ENCODE data around the gene OR2F2.

OR2F2 gene

DNA sequence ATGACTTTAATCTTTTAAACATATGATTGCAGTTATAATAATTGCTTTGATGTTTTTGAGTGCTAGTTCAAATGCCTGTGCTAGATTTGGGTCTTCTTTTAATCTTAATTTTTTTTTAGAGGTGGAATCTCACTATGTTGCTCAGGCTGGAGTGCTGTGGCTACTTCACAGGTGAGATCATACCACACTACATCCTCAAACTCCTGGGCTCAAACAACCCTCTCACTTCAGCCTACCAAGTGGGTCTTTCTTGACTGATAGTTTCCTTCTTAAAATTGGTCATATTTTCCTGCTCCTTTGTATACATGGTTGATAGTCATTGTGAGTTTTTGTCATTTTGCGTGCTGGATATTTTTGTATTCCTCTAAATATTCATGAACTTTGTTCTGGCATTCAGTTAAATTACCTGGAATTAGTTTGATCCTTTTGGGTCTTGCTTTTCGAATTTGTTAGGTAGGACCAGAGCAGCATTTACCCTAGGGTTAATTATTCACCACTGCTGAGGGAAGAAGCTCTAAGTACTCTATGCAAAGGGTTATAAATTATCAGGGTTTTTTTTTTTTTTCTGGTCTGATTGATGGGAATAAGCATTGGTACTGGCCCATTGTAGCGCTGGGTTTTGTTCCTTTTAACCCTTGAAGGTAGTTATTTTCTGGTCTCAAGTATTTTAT is 21.0 kb upstream of the OR2F2 start:
- DNase-seq (ENCODE audit: low read depth in 4 of 4, low spot score in 1 of 4) = no peak

DNA sequence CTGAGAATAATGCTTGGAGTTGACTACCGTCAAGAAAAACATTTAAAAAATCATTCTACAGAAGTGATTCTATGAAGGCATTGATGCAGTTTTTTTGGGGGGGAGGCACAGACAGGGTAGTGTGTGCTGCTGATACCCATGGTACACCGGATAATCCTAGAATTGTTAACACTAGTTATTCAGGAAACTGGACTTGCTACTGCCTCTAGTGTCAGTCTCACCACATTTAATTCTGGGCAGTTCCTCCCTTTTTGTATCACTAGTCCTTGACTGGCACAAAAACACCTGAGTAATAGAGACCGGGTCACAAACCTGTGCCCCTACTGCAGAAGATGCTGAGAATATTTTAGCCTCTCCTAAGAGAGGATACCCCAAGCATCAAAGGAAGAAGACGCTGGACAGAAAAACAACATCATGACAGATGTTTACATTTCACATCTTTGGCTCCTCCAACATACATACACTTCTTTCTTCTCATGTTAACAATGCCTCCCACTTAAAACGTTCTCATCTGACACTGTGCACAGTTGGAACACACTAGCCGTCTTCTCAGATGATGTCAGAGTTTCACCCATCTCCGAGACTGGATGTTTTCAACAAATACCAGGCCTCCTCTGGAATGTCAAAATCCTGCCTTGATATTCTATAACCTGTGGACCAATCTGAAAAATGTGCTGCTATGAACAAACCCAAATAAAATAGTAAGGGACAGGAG is 19.9 kb upstream of the OR2F2 start:
- DNase-seq (ENCODE audit: low read depth in 4 of 4, low spot score in 1 of 4) = no peak

DNA sequence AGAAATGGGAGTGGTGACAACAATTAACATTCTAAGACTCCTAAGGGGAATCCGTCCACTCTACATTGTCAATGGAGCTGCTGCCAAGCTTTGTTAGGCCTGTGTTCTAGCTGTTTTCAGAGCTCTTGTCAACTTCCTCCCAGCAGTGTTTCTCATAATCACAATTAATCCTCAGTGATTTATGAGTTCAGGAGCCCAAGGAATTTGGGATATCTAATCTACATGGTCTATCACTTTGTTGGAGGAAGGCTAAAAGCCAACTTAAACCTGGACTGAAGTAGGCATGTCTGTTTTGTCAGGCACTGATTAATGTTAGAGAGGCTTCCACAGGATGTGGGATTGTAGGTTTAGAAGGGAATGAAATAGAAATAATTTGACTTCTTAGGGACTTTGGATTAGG is 10.2 kb upstream of the OR2F2 start:
- DNase-seq (ENCODE audit: low read depth in 4 of 4, low spot score in 1 of 4) = no peak

DNA sequence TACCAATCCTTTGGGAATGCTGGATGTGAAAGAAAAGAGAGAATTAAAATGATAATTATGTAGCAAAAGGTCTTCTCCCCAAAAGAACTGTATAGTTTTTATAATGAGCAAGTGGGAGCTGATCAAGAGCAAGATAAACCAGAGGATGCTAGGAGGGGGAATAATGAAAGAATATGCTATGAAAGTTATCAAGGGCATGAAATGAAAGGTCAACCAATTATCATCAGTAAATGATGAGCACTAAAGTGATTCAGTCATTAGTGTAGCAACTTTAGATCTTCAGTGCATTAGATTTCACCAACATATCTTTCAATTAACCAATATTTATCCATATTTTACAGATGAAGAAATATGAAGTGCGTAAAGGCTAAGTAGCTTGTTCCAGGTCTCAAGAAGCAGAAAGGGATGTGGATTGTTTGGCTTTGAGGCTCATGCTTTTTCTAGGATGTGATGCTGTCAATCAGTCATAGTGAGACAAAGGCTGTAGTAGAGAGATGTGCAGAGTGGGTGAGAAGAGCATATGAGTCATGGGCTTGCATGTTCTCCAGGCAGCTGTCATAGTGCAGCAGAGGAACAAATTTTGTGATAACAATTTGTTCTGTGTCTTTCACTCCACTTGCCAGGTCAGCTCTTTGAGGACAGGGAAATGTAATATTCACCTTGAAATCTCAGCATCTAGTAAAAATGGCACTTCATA is 5.7 kb upstream of the OR2F2 start:
- no peak for DNase-seq (ENCODE audit: low read depth in 4 of 4, low spot score in 1 of 4)

DNA sequence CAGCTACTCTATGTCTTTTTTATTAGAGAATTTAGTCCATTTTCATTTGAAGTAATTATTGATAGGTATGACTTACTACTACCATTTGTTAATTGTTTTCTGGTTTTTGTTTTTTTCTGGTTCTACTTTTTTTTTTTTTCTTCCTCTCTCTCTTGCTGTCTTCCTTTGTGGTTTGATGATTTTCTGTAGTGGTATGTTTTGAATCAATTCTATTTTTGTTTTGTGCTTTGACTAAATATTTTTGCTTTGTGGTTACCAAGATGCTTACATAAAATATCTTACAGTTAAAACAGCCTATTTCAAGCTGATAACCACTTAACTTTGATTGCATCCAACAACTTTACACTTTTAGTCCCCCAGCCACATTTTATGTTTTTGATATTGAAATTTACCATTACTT is 3.3 kb upstream of the OR2F2 start:
- DNase-seq (ENCODE audit: low read depth in 4 of 4, low spot score in 1 of 4) = no peak

DNA sequence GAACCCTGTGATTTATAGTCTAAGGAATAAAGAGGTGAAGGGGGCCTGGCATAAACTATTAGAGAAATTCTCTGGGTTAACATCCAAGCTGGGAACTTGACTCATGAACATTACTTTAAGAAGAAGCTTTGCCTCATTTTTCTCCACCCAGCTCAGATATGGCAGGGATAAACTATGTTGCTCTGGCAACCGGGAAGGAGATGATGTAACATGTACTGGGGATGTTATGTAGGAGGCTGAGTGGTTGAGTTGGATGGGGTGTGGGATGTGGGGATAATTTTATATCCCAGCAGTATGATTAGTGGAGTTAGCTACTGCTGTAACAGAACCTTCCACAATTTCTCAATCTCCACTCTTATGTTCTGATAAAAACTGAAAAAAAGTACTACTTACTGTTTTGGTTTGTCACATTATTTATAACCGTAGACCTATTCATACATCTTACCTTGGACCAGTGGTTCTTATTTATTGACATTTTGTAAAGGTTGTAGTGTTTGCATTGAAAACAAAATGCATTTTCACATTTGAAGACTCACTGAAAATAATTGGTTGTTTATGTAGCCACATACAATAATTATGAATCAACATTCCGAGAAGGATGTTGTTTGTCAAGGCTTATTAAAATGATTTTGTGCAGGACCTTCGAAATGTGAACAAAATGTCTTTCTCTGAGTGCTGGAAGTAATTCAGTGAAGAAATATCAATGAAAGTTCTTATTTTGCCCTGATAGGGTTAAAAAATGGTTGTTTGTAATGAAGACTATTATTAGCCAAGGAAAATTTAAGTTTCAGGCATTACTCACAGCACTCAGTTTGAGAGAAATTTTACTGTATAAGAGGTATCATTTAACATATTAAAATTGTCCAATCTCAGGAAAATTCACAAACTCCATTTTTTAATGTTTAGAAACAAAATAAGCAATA is 1.3 kb downstream of the OR2F2 start:
- DNase-seq (ENCODE audit: low read depth in 4 of 4, low spot score in 1 of 4) = no peak

DNA sequence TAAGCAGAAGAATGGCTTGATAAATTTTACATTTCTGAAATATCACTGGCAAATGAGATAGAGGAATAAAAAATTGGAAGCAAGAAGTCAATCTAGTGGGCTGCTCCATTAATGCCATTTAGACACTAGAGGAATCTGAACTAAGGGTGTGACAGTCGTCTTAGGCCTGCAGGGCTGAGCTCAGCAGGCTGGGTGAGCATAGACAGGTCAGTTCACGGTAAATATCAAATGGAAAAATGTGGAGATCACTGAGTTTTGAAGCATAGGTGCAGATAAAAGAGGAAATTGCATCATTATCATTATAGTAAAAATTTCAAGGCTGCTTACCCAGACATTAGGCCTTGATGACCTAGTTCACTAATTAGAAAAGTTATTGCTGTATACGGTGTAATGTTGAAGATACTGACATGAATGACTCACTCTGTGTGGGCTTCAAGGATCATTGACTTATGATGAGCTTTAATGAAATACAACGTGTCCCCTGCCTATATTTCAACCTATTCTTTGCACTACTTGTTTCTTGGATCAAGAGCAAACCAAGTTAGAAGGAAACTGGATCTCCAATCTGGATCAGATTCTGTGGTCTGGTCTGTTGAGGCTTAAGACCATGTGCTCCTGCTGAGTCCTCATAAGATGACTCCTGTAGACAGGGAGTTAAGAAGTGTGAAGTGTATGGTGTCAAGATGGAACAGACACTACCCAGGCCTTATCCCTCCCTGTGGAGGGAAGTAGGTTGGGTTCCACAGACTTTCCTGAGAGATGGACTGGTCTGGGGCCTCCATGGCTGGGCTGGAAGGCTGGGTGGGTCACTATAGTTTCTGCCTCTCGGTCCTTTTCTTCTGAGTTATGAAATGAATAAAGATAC is 3.6 kb downstream of the OR2F2 start:
- DNase-seq (ENCODE audit: low read depth in 4 of 4, low spot score in 1 of 4) = no peak

DNA sequence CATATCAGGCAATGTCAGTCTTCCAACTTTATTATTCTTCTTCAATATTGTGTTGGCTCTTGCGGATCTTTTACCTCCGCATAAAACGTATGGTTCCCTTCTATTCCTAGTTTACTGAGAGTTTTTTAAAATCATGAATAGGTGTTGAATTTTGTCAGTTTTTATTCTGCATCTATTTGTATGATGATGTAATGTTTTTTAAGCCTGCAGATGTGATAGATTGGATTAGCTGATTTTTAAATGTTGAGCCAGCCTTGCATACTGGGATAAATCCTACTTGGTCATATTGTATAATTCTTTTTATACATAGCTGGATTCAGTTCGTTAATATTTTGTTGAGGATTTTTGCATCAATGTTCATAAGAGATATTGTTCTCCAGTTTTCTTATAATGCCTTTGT is 10.4 kb downstream of the OR2F2 start:
- no peak for DNase-seq (ENCODE audit: low read depth in 4 of 4, low spot score in 1 of 4)

DNA sequence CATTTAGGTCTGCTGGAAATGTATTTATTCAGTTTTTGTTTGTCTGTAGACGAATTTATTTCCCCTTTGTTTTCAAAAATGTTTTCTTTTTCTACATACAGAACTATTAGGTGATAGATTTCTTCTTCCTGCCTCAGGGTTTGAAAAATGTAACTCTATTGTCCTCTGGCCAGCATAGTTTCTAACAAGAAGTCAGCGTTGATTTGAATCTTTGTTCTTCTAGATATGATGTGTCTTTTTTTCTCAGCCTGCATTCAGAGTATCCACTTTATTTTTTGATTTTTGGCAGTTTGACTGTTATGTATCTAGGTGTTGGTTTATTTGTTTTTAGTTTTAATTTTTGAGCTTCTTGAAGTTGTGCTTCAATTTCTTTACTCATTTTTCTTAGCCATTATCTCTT is 12.1 kb downstream of the OR2F2 start:
- DNase-seq (ENCODE audit: low read depth in 4 of 4, low spot score in 1 of 4) = no peak

DNA sequence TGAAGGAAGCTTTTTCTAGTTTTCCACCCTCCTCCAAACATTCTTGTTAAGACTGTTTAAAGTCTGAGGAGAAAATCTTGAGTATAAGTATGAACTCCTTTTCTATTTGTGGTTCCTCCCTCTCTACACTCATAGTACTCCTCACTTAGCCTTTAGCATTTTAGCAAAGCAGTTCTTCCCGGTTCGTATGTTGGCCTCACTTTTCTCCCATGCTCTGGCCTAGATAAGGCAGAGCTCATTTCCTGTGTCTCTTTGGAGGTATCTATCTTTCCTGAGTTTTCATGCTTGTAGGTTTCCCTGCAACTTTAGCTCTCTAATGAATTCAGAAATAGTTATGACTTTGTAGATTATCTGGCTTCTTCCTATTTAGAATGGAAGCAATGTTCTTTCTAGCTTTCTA is 13.7 kb downstream of the OR2F2 start:
- no peak for DNase-seq (ENCODE audit: low read depth in 4 of 4, low spot score in 1 of 4)

DNA sequence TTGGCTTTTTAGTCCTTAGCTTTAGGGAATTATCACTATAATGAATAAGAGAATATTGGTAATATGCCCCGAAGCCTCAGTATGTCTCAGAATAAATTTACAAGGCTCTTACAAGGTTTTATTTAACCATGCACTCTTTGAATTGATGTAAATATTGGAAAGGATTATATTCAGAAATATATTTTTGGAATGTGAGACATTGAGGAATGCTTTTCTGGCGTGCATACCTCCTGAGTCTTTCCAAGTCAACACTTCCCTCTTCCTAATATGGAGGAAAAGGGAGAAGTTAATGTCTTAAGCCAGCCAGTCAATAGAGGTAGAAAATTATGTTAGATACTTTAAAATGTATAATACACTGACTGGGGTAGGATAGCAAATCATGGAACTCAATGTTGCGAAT is 18.4 kb downstream of the OR2F2 start:
- no peak for DNase-seq (ENCODE audit: low read depth in 4 of 4, low spot score in 1 of 4)

DNA sequence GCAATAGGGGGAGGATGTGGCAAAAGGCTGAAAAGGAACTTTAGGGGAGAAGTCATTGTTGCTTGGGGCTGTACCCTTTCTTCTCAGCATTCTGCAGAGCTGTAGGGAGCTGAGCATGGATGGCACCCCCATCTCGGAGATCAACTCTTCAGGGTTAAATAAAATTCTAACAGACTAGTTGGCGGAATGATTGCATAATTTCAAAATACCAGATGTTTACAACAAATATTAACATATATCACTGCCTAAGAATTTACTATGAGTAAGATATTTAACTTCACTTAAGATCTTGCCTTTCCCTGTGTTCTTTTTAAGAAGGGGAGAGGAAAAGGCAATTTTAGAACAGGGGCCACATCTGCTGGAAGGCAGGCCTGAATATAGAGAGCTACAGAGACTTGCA is 19.1 kb downstream of the OR2F2 start:
- DNase-seq (ENCODE audit: low read depth in 4 of 4, low spot score in 1 of 4) = no peak

DNA sequence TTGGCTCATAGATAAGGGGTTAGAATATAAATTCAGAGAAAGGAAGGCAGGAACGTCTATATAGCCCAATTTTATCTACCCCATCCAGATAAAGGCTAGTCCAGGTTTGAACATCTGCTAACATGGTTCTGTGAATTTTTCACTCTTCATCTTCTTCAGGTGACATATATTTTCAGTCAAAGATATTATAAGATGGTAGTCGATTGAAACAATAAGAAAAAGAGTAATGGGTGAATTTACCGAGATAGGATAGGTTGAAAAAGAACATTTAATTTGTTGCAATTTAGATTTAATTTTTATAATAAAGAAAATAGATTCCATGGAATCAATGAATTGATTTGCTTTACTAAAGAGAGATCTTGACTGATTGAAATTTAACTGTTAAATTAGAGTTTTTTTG is 19.5 kb downstream of the OR2F2 start, which contains the start of gene OR2F1:
Gene OR2F1, plus strand, starts transcription at position 301 of the 400 bp plus-strand sequence. CDS start 5,127 bp downstream, outside the sequence.
- DNase-seq (ENCODE audit: low read depth in 4 of 4, low spot score in 1 of 4) = no peak

DNA sequence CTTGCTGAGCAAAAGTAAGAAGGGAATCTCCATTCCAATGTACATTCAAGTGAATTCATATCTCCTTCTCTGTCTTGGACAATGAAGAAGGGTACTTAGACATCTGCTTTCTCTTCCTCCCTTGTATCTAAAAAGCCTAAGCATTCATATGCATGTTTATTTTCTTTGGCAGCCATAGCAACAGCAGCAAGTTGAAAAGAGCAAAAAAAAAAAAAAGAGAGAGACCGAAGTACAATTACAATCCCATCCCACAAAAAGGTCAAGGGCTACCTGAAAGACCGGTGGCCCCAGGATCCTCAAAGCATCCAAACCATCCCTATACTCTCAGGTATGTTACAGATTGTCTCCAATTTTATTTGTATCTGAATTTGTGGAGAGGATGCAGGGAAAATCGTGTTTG is 23.7 kb downstream of the OR2F2 start:
- DNase-seq (ENCODE audit: low read depth in 4 of 4, low spot score in 1 of 4) = no peak

DNA sequence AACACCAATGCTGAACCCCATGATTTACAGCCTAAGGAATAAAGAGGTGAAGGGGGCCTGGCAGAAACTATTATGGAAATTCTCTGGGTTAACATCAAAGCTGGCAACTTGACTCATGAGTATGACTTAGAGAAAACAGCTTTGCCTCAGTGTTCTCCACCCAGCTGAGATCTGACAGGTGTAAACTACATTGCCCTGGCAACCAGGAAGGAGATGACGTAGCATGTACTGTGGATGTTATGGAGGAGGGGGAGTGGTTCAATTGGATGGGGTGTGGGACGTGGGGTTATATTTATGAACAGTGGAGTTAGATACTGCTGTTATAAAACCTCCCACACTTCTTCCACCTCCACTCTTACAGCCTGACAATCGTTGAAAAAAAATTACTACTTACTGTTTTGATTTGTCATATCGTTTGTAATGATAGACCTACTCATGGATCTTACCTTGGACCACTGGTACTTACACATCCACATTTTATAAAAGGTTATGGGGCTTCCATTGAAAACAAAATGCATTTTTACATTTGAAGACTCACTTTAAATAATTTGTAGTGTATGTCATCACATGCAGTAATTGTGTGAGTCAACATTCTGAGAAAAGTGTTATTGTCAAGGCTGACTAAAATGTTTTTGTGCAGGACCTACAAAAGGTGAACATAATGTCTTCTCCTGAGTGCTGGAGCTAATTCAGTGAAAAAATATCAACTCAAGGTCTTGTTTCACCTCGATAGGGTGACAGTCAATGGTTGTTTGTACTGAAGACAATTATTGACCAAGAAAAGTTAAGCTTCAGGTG is 26.0 kb downstream of the OR2F2 start:
- no peak for DNase-seq (ENCODE audit: low read depth in 4 of 4, low spot score in 1 of 4)

DNA sequence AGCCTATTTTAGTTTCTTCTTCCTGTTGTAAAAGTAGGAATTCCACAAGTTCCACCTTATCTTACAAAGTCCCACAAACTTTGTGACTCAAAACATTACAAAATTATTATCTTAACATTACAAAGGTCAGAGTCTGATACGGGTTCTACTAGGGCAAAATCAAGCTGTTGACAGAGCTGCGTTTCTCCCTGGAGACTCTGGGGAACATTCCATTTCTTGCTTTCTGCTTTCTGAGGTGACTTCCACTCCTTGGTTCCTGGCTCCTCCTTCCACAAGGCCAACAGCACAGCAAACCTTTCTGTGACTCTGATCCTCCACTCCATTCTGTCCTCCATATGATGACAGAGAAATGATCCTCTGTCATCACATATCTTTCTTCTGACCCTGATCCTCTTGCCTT is 30.2 kb downstream of the OR2F2 start:
- DNase-seq (ENCODE audit: low read depth in 4 of 4, low spot score in 1 of 4) = no peak

DNA sequence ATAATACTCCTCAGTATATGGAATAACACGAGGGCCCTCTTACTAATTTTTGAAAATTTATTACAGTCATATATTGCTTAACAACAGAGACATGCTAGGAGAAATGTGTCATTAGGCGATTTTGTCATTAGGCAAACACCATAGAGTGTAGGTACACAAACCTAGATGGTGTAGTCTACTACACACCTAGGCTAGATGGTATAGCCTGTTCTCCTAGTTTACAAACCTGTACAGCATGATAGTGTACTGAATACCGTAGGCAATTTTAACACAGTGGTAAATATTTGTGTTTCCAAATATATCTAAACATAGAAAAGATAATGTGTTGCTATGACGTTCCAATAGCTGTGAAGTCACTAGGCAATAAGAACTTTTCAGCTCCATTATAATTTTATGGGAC is 32.4 kb downstream of the OR2F2 start:
- no peak for DNase-seq (ENCODE audit: low read depth in 4 of 4, low spot score in 1 of 4)

DNA sequence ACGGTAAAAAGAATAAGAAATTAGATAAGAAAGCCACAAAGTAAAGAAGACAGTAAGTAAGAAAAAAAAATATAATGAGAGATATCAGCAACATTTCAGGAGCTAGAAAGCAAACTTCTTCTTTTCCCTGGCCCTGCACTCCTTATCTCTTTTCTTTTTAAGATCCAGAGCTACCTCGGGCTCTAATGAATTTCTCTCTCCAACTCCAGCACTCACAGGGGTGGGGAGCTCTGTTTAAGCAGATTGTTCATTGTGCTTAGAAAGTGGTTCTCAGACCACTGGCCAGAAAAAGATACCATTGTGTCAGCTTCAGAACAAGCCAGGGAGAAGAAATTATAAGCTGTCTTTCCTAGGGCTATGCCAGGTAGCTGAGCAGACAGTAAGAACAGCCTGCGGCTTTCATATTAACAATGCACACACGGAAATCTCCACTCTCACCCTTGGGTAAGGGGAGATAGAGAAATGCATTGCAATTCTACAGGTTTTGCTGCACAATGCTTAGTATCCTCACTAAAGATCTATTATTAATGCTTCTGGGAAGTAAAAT is 38.9 kb downstream of the OR2F2 start:
- no peak for DNase-seq (ENCODE audit: low read depth in 4 of 4, low spot score in 1 of 4)

DNA sequence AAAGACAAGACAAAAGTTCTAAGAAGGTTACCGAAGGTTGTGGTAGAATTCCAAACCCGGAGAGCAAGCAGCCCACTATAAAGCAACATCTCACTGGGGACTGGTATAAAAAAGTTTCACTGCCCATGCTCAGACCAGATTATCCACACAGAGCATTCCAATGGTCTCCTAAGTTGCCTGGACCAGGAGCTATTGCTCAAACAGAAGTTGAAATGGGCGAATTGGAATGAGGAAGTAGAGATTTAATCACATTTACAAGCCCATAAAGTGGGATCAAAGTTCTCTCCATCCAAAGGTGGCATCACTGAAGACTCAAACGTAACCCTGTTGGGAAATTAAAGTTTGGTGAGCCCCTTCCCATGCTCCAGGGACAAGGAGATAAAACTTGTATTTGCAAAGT is 39.4 kb downstream of the OR2F2 start:
- DNase-seq (ENCODE audit: low read depth in 4 of 4, low spot score in 1 of 4) = no peak

Measured in stimulated activated CD4-positive, alpha-beta T cell treated with anti-CD3 and anti-CD28 coated beads, Interleukin-1b, Interleukin-23, amount 100 ng/mL, for 24 hours (primary cell).